GM19467 (cell line): ENCODE data around the gene GTF2B.
"Not testable (repeated sequence)": the region's sequence is repeated elsewhere in the genome, so short reads cannot be mapped to it uniquely, and the experiment has no call there.

Source experiments
- ATAC-seq: cut with Tn5 transposase; IDR thresholded peaks from one replicate; pipeline ENCODE4 v1.9.1; 2021; ENCODE audit warnings: mild to moderate bottlenecking, moderate library complexity; ENCODE audit not compliant: unreplicated experiment

Gene GTF2B

DNA sequence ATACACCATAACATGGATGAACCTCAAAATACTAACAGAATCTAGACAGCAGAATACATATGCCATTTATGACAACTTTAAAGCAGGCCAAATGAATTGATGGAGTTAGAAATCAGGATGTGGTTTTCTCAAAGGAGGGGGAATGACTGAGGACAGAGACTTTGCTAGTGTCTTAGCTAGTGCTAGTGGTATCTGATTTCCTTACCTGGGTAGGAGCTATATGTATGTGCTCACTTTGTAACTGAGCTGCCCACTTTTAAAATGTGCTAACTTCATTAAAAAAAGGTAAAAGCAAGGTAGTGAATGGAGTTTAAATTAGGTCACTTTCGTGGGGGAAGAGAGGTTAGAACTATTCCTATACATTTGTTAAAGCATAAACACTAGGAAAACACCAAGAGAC lies 2.6 kb downstream of the GTF2B start:
- ATAC-seq = no peak

DNA sequence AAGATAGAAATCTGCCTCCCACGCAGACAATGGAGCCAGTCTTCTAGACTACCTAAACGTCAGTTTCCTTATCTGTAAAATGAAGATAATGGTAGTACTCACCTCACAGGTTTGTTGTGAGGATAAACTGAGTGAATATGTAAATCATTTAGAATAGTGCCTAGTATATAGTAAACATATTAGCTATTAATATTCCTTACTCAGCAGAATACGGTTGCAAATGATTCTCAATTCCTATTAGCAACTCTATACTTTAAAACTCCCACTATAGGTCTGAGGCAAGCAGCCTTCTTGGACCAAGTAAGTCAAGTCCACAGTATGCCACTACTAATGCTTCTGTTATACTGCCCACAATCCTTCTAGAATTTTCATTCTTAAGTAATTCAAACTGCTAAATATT lies 5.4 kb downstream of the GTF2B start:
- no peak for ATAC-seq

DNA sequence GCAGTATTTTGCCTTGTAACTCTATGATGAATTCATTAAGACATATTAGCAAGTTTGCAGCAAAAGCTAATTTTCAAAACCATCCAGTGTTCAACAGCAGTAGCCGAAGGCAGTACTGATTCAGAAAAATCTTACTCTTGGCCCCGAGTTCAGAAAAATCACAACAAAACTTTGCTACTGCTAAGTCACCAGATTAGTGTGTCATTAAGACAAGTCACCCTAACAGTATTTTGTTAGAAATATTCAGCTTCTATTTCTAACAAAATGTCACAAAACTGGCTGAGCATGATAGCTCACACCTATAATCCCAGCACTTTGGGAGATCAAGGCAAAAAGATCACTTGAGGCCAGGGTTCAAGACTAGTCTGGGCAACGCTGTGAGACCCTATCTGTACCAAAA lies 8.2 kb downstream of the GTF2B start:
- no peak for ATAC-seq

DNA sequence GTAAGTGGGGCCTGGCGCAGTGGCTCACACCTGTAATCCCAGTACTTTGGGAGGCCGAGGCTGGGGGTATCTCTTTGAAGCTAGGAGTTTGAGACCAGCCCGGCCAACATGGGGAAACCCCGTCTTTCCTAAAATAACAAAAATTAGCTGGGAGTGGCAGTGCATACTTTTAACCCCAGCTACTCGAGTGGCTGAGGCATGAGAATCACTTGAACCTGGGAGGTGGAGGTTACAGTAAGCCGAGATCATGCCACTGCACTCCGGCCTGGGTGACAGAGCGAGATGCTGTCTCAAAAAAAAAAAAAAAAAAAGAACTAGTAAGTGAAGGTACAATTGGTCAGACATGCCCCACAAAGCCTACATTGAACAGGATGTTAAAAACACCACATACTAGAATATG lies 10.7 kb downstream of the GTF2B start:
- ATAC-seq = not testable (repeated sequence)

DNA sequence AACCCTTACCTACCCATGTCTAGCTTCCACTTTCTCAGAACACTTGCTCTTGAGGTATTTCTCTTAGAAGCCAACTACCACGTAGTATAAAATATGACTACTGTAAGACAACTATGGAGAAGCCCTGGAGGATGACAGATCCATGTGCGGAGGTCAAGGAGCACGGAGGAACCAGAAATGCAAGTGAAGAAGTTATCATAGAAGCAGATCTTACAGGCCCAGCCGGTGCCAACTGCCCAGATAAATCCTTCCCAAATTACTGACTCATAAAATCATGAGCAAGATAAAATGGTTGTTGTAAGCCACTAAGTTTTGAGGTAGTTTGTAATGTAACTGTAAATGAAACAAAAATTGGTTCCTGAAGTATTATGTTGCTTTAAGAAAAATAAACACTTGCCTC lies 12.6 kb downstream of the GTF2B start:
- ATAC-seq = no peak

DNA sequence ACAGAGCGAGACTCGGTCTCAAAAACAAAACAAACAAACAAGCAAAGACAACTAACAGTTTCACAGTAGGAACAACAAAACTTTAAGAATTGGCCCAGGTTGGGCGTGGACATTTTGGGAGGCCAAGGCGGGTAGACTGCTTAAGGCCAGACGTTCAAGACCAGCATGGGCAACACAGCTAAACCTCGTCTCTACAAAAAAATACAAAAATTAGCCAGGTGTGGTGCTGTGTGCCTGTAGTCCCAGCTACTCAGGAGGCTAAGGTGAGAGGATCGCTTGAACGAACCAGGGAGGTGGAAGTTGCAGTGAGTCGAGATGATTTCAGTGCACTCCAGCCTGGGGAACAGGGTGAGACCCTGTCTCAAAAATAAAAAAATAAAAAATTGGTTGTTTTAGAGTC lies 13.5 kb downstream of the GTF2B start:
- ATAC-seq = no peak

DNA sequence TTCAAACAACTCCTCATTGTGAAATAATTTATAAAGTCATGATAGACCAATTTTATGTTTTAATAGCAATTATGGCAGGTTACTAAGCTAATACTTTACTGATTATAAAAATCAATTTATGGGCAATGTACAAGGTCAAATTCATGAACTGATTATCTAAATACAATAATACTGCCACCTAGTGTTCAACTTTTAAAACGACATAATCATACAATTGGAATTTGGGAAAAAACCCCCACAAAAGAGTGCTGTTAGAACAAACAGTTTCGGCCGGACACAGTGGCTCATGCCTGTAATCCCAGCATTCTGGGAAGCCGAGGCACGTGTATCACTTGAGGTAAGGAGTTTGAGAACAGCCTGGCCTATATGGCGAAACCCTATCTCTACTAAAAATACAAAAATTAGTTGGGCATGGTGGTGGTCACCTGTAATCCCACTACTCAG lies 14.0 kb downstream of the GTF2B start:
- no peak for ATAC-seq

DNA sequence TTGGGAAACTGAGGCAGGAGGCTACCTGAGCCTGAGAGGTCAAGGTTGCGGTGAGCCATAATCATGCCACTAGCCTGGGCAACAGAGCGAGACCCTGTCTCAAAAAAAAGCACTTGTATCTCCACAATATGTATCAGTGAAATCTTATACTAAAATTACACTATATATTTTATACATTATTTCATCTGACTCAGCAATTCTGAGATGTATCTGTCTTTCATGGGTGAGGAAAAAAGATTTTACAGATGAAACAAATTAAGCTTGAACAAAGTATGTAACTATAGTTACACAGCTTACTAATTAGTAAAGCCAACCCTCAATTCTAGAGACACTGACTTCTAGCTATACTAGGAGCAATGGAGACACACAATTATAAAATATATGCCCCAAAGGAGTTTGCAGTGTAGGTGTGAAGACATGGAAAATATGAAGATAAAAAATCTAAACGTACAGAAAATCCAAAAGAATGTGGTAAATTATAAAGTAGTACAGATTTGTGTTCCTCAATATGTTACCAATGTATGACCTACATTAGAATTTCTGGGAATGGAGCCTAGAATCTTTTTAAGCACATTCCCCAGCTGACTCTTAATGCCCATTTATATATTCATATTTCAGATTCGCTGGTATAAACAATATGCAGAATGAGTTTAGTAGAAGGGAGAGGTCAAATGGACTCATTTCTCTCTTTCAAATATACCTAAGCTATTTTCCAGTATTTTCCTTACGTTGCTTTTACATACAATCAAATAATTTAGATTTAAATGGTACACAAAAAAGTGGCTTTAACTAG lies 14.6 kb downstream of the GTF2B start:
- no peak for ATAC-seq

DNA sequence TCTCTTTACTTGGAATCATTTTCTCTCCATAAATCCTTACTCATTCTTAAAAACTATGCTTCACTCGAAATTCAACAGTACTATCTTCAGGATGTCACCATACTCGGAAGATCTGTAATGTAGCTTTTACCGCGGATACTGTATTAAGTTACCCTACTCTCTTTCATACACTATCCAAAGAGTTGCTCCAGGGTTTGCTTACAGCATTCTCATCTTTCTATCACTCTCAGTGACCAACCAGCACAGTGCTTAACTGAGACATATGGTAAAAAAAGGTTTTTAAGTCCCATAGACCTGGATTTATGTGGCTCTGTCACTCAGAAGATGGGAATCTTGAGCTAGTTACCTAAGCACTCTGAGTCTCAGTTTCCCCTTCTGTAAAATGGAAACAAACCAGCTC lies 15.8 kb downstream of the GTF2B start:
- ATAC-seq = no peak

DNA sequence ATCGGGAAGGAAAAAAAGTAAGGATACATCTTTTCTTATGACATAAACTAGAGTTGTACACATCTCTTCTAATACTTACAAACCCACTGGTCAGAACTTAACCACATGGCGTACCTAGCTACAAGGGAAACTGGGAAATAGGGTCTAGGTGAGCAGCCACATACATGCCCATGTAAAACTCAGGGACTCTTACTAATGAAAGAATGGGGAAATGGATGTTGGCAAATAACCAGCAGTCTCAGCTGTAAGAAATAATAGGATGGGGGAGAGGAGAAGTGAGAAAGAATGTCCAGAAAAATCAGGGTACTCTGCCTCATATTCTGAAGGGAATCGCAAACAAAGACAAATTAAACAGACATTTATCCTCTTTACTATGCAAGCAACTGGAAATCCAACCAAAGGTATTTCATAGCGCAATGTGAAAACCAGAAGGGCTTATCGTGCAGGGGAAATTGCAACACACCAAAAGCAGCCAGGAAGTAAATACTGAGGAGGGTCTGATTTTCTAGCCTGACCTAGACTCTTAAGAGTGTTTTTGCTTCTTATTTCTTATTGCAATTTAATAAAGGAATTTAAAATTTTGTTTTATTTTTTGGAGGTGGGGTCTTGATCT lies 17.5 kb downstream of the GTF2B start:
- ATAC-seq = no peak

DNA sequence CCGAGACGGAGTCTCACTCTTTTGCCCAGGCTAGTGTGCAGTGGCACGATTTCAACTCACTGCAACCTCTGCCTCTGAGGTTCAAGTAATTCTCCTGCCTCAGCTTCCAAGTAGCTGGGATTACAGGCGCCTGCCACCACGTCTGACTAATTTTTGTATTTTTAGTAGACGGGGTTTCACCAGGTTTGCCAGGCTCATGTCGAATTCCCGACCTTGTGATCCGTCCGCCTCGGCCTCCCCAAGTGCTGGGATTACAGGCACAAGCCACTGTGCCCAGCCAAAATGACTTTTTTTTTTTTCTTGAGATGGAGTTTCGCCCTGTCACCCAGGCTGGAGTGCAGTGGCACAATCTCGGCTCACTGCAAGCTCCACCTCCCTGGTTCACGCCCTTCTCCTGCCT lies 21.7 kb downstream of the GTF2B start:
- not testable (repeated sequence) for ATAC-seq

DNA sequence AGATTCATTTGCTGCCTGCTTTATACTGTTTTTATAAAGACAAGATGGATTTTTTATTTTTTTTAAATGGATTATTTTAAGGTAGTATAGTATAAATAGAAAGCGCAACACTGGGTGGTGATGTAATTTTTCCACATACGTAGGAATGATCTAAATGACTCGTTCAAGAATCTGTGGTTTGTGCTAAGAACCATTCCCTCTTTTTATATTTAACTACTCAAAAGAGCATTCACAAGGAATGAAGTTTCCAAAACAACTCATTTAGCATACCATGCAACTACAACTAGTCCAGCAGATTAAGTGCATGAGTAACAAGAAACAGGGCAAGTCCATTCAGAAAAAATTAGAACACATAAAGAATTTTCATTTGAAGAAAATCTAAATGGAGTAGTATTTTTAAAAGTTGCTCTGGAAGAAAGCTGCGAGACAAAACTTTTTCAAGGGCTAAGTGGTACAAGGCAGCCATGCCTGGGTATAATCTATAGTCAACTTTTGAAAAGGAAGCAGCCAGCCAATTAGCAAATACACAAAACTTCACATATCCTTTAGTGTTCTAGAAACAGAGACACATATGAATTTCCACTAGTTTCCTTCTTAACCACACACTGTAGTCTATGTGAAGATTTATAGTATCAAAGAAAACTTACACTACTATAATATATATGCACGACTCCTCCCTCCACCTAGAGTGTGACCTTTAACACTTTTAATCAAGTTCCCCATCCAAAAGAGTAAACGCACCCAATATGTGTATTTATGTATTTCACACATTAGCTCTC lies 23.4 kb downstream of the GTF2B start:
- no peak for ATAC-seq

DNA sequence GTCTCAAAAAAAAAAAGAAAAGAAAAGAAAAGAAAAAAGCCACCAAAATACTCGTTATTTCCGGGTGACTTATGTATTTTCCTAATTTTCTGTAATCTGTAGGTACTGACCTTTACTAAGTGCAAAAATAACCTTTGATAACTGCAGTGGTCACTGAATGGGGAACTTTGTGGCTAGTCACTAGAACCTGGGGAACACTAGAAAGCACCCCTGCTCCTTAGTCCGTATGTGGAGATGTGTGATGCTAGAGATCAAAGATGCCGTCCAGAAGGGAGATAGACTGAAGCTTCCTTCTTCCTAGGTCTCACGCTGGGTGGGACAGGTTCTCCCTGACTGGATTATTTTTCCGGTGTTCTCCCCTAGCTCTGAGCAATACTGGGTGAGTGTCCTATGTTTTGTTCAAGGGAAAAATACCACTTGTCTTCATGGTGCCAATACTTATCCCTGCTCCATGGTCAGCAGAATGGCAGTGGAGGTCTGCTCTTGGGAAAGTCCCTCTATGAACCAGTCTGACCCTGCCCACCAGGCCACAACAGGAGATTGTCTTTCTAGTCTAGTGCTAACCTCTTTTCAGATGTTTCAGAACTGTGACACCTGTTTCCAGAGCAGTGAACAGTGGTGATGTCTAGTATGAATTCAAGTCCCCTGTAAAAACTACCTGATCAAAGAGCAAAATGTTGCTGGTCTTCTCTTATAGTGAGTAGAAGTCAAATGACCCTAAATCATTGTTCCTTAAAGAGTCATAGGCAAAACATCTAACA lies 39.9 kb downstream of the GTF2B start:
- ATAC-seq = no peak

DNA sequence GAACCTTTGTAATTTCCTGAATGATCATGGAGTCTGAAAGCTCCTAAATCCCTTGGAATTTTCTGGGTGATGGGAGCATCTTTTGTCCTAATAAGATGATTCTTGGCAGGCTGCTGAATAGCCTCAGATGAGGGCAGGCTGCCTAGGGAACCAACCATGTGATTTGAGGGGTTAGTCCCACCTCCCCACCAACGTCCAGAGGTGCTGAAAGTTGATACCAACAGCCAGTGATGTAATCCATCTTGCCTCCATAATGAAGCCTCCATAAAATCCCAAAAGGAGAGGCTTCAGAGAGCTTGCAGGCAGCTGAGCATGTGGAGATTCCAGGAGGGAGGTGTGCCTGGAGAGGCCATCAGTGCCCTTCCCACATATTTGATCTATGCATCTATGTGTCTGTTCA lies 43.7 kb downstream of the GTF2B start:
- ATAC-seq = no peak

DNA sequence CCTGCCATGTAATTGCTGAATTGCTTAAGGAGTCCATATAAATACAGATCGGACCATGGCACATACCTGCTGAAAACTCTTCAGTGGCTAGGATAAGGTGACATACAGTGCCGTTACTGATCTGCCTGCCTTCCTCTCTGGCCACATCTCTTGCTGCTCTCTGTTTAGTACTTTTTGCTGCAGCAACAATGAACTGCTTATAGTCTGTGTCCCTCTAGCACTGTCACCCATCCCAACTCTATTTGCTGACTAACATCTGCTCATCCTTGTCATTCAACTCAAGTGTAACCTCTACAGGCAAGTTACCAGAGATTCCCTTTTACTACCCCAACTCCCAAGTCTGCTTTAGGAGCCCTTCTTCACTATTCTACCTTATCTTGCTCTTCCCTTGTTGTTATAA lies 65.6 kb downstream of the GTF2B start:
- no peak for ATAC-seq

DNA sequence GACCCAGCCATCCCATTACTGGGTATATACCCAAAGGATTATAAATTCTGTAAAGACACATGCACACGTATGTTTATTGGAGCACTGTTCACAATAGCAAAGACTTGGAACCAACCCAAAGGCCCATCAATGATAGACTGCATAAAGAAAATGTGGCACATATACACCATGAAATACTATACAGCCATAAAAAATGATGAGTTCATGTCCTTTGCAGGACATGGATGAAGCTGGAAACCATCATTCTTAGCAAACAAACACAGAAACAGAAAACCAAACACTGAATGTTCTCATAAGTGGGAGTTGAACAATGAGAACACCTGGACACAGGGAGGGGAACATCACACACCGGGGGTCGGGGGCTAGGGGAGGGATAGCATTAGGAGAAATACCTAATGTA lies 71.7 kb downstream of the GTF2B start:
- not testable (repeated sequence) for ATAC-seq

DNA sequence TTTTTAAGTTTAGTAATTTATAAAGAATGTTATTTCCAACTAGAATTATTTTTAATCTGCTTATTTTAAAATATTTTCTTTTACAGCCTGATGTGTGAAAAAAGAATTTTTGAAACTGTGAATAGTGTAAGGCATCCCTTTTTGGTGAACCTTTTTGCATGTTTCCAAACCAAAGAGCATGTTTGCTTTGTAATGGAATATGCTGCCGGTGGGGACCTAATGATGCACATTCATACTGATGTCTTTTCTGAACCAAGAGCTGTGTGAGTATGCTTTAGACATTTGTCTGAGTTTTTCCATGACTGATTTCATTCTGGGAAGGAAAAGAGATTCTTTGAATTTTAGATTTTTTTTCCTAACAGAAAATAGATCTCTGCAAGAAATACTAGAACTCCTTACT lies 77.9 kb downstream of the GTF2B start:
- no peak for ATAC-seq

DNA sequence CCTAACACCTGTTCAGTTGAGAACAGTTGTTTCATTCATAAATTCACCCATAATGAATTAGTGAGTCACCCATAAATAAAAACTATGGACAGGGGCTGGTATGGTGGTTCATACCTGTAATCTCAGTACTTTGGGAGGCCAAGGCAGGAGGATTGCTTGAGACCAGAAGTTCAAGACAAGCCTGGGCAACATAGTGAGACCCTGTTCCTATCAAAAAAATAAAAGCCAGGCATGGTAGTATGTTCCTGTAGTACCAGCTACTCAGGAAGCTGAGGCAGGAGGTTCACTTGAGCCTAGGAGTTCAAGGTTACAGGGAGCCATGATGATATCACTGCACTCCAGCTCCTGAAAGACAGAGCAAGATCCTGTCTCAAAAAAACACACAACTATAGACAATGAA lies 79.0 kb downstream of the GTF2B start:
- ATAC-seq = no peak

DNA sequence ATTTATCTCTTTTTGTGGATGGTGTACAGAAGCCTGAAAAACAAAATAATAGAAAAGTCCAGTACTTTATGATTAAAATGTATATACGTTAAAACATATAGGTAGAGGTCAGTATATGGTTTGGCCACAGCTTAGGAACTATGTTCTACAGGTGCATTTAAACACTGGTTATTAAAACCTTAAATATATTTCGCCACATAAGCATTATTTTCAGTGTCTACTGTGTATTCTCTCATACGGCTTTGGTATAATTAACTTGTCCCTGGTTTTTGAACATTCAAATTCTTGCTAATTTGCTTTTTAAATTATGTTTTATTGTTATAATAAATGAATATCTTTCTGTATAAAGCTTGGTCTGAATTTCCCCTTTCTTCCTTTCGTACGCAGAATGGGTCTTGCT lies 87.9 kb downstream of the GTF2B start:
- ATAC-seq = no peak

DNA sequence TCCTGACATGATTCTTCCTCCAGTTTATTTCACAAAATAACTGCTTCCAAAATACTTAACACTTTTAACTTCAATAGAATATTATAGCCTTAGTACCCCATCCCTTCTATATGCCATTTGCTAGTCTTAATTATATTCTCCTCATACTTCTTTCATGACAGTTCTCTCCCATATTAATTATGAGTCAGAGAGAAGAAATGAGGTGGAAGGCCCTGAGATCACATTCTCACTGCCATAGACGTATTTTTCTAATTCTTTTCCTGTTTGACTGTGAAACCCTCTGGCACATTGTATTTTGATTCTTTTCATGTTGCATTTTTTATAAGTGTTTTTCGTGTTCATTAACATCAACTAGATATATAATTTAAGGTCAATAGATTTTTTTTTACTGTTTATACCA lies 88.4 kb downstream of the GTF2B start:
- no peak for ATAC-seq
